LNCaP clone FGC (cell line): ENCODE data around the gene G6PD.

Experiments
- DNase-seq: peaks from one replicate; pipeline ENCODE4 v3.0.0-alpha.2; 2011; ENCODE audit warnings: low read depth
- H3K4me3 ChIP-seq: 2 replicates; pipeline ENCODE4 v1.5.1; 2011; ENCODE audit warnings: mild to moderate bottlenecking, low read depth, low read length, control low read depth
- TF ChIP-seq, protein P1 (sequence below): IDR thresholded peaks from 2 replicates; pipeline ENCODE4 v1.5.1; 2012; ENCODE audit warnings: mild to moderate bottlenecking; ENCODE audit not compliant: control insufficient read depth, insufficient read depth; ENCODE audit errors: extremely low read depth

Gene G6PD

GRCh38 chrX:154490414-154491083 is 56.1 kb downstream of the G6PD start, which contains the start of gene SLC10A3:
TSS of gene SLC10A3 (minus strand) at chrX:154490629. CDS start at chrX:154488940, 1,689 bp downstream.
- TF ChIP-seq, protein P1, sequence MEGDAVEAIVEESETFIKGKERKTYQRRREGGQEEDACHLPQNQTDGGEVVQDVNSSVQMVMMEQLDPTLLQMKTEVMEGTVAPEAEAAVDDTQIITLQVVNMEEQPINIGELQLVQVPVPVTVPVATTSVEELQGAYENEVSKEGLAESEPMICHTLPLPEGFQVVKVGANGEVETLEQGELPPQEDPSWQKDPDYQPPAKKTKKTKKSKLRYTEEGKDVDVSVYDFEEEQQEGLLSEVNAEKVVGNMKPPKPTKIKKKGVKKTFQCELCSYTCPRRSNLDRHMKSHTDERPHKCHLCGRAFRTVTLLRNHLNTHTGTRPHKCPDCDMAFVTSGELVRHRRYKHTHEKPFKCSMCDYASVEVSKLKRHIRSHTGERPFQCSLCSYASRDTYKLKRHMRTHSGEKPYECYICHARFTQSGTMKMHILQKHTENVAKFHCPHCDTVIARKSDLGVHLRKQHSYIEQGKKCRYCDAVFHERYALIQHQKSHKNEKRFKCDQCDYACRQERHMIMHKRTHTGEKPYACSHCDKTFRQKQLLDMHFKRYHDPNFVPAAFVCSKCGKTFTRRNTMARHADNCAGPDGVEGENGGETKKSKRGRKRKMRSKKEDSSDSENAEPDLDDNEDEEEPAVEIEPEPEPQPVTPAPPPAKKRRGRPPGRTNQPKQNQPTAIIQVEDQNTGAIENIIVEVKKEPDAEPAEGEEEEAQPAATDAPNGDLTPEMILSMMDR, result no peak
- H3K4me3 ChIP-seq, result peak within 1 kb of the TSS; percentile 65
- DNase-seq, result peak; percentile 78

DNA sequence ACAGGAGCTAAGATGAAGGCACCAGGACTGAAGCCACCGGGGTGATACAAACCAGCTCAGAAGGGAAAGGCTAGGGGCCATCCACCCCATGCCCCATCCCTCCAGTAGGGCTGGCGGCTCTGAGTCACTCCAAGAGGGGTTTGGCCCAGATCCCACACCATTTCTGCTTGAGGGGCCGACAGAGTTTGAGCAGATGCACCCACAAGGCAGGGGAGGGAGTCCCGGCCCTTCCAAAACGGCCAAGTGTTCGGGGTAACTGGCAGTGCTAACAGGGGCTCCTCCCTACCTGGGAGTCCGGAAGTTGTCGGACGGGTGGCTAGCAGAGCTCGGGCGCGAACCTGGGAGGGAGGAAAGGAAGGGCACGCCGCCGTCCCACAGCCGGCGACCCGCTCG is 56.6 kb downstream of the G6PD start:
- TF ChIP-seq, protein P1, result no peak
- H3K4me3 ChIP-seq, result peak overlapping the region; percentile 65
- DNase-seq, result no peak

- peak overlapping the region; percentile 65 for H3K4me3 ChIP-seq
- TF ChIP-seq, protein P1, result no peak
- DNase-seq, result no peak
Measured at GRCh38 chrX:154489182-154489581, 57.5 kb downstream of the G6PD start.

- TF ChIP-seq, protein P1, result no peak
- no peak overlapping the region for H3K4me3 ChIP-seq
- no peak for DNase-seq
Measured at GRCh38 chrX:154488336-154489075, 58.1 kb downstream of the G6PD start.

DNA sequence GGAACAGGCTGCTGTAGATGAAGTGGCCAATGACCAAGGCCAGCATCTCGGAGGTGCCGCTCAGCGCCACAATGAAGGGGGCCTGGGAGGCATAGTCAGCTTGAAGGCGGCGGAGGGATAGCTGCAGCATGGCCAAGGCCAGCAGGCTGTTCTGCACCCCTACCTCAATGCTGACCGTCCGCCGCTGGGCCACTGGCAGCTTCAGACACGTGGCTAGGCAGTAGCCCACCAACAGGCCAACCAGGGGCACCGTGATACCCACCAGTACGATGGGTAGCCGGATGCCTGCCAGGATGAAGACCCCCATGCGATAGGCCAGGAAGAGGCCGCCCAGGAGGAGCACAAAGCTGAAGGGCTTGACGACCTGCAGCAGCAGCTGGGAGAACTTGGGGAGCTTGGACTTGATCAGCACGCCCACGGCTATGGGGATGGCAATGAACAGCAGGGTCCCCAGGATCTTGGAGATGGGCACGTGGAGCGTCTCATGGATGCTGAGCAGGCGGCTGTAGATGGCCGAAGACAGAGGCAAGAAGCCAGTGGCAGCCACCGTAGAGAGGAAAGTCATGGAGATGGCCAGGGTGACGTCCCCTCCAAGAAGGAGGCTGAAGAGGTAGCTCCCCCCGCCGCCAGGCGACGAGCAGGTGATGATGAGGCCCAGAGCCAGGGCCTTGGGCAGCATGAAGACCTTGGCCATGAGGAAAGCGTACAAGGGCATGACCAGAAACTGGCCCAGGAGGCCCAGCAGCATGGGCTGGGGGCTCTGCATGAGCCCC is 58.9 kb downstream of the G6PD start:
- no peak for DNase-seq
- TF ChIP-seq, protein P1, result no peak
- H3K4me3 ChIP-seq, result no peak overlapping the region

DNA sequence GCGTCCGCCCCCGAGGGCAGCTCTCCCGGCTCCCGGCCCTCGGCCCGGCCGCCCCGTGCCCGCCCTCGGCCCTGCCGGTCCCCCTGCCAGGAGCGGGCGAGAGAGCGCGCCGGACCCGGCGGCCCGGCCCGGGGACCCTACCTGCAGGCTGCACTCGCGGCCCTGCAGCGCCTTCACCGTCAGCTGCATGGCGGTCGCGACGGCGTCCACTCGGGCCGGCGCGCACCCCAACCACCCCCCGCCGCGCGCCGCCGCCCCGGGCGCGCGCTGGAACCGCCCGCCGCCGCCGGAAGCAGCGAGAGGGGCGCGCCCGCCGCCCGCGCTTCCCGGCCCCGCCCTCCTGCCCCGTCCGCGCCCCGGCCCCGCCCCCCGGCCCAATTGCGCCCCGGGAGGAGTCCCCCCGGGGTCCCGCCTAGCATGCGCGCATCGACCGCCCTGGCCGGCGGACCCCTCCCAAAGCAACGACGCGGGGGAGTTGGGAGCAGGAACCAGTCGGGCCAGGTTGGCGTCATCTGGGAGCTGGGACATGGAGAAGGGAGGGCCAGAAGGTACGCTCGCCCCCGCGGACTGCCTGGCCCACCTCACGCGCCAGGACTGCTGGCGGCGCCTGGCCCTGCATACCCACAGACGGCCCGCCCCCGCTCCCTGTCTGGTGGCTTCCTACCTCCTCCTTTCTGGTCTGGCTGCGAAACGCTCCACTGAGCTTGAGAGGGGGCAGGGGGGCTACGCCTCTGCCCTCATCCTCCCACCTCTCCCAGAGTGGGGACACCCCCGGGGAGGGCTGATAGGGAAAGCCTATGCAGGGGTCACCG is 60.0 kb downstream of the G6PD start, which contains the start of gene UBL4A:
TSS of gene UBL4A (minus strand) at position 220 of the 812 bp plus-strand sequence. CDS start at position 189, 31 bp downstream.
- H3K4me3 ChIP-seq, result peak within 1 kb of the TSS; percentile 63
- TF ChIP-seq, protein P1, result no peak
- no peak for DNase-seq
